Measurements from ENCODE around the gene LRP1-AS. TPM values are rescaled to one million over a fixed set of nuclear protein-coding genes. Genes with fewer than 3 reads are reported as not detected.

Gene LRP1-AS
- total and polyA plus RNA-seq, 8 donors: not detected

DNA sequence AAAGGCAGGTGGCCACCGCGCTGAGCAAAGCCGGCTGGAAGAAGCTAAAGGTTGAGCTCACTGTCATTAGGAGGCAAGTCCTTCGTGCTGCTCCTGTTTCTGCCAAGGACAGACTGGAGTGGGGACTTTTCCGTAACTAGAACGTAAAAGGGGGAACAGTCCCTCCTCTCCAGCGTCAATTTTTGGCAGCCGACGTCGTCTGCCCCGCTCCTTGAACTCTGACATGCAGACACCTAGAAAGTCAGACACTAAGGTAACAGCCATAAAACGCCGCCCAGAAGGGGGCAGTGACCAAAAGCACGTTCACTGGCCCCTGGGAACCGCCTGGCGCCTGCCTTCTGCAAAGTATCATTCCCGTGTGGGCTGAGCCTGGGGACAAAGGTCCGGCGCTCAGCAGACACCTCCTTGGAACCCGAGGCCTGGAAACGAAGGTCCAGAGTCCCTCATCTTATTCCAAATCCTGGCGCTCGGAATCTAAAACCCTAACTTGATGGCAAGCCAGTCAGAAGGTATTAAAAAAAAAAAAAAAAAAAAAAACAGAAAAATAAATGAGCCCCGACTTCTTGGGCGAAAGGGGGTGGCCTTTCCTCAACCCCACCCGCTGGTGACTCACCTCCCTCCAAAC lies 20.2 kb downstream of the LRP1-AS start:
- Histone ChIP-seq H3K27ac (peak overlapping the region; percentile 94 to 98 (median 96)), H3K9me3 (no peaks in the 10 kb centered on the region), H3K36me3 (no peaks in the 10 kb centered on the region), H3K4me1 (peaks cover 21 to 46% (median 35%) of the 10 kb centered on the region in 4 donors), H3K4me3 (peak overlapping the region; percentile 66 to 80 (median 69)), H3K27me3 (peaks cover 0 to 13% (median 0%) of the 10 kb centered on the region in 3 donors)
- TF ChIP-seq POLR2A (IDR thresholded peaks at IDR 0.05): no peak
- TF ChIP-seq, protein P1, sequence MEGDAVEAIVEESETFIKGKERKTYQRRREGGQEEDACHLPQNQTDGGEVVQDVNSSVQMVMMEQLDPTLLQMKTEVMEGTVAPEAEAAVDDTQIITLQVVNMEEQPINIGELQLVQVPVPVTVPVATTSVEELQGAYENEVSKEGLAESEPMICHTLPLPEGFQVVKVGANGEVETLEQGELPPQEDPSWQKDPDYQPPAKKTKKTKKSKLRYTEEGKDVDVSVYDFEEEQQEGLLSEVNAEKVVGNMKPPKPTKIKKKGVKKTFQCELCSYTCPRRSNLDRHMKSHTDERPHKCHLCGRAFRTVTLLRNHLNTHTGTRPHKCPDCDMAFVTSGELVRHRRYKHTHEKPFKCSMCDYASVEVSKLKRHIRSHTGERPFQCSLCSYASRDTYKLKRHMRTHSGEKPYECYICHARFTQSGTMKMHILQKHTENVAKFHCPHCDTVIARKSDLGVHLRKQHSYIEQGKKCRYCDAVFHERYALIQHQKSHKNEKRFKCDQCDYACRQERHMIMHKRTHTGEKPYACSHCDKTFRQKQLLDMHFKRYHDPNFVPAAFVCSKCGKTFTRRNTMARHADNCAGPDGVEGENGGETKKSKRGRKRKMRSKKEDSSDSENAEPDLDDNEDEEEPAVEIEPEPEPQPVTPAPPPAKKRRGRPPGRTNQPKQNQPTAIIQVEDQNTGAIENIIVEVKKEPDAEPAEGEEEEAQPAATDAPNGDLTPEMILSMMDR (IDR thresholded peaks at IDR 0.05): peak in 2 of 7 experiments; percentile 34 to 35
- TF ChIP-seq POLR2AphosphoS5 (IDR thresholded peaks at IDR 0.05): peak in 2 of 3 donors; percentile 26 to 55
- TF ChIP-seq EP300 (IDR thresholded peaks at IDR 0.05): no peak
- intact Hi-C loops (cut with DNase I; ENCODE audit: low total_unique reads): no loop called here
- 3 to 6% (median 4%) methylated on average over 22 to 26 of the region's 26 CpGs for WGBS, 5 donors
- peak; percentile 84 to 90 for DNase-seq

DNA sequence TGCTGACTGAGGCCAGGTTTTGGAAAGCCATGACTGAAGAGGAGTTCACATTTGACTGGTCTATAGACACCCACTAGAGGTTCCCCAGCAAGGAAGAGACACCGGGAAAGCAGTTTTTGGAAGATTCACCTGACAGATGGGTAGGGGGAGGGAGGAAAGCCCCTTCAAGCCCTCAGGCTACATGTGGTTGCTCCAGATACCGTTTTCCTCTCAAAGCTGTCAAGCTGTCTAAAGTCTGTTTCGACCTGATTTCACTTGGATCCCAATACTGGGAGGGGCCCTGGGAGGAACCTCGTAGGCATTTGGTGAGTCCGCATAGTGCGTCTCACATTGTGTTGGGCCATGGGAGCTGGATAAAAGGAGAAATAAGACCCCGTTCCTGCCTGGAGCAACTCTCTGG lies 20.9 kb downstream of the LRP1-AS start:
- Histone ChIP-seq H3K4me3 (peak overlapping the region in 1 of 4 donors; percentile 80), H3K36me3 (no peaks in the 10 kb centered on the region), H3K27ac (peak overlapping the region in 4 of 5 donors; percentile 94 to 98 (median 96)), H3K4me1 (peaks cover 16 to 39% (median 28%) of the 10 kb centered on the region in 4 donors), H3K9me3 (no peaks in the 10 kb centered on the region), H3K27me3 (peaks cover 0 to 13% (median 0%) of the 10 kb centered on the region in 3 donors)
- no peak for DNase-seq
- no peak for TF ChIP-seq EP300 (IDR thresholded peaks at IDR 0.05)
- 52 to 57% (median 55%) methylated on average over 7 of the region's 7 CpGs for WGBS, 5 donors
- intact Hi-C loops (cut with DNase I; ENCODE audit: low total_unique reads): no loop called here

DNA sequence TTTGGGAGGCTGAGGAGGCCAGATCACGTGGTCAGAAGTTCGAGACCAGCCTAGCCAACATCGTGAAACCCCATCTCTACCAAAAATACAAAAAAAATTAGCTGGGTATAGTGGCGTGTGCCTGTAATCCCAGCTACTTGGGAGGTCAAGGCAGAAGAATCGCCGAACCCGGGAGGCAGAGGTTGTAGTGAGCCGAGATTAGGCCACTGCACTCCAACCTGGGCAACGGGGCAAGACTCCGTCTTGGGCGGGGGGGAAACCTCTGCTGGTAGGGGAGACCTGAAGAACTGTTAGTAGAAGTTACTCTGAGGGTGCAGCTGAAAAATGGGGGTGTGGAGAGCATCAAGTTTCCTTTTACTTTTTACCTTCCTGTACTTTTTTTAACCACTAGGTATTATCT lies 21.4 kb downstream of the LRP1-AS start:
- peak overlapping the region in 1 of 5 donors; percentile 96 for H3K27ac ChIP-seq
- H3K9me3 ChIP-seq: no peaks in the 10 kb centered on the region
- H3K4me1 ChIP-seq: peaks cover 13 to 34% (median 26%) of the 10 kb centered on the region in 4 donors
- WGBS, 5 donors: 92 to 97% (median 94%) methylated on average over 11 of the region's 11 CpGs
- TF ChIP-seq, protein P1 (IDR thresholded peaks at IDR 0.05): no peak
- TF ChIP-seq EP300 (IDR thresholded peaks at IDR 0.05) (no peak), POLR2AphosphoS5 (IDR thresholded peaks at IDR 0.05) (no peak), POLR2A (IDR thresholded peaks at IDR 0.05) (no peak)
- H3K36me3 ChIP-seq: no peaks in the 10 kb centered on the region
- no peak overlapping the region for H3K4me3 ChIP-seq
- H3K27me3 ChIP-seq: peaks cover 0 to 13% (median 0%) of the 10 kb centered on the region in 3 donors
- intact Hi-C loops (cut with DNase I; ENCODE audit: low total_unique reads): no loop called here
- DNase-seq: no peak

DNA sequence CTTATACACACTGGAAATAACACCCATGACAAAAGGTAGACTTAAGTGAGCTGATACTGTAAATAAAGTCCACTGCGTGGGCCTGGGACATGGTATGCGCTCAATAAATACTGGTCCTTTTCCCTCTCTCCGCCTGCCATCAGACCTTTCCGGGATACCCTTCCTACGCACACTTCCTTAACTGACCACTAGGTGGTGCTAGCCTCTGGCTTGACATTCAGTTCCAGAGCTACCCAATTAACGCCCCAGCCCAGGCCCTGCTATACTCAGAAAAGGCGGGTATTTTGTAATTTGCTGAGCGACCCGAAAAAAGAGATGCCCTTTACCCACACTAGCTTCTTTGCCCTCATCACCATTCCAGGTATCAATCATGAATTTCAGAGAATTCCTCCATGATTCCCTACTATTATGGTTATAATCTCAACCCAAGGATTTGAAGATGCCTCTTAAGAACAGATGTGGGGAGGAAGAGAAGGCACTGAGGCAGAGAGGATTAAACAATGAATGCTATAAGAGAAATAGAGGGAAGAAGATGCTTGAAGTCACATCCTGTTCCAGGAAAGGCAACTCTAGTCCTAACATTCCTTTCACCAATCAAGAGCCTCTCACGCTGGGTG lies 23.1 kb downstream of the LRP1-AS start:
- intact Hi-C loops (cut with DNase I; ENCODE audit: low total_unique reads): loop anchor here (2.0 kb wide), 1 partner anchor 58 kb away; no protein-coding TSS in a partner anchor
- H3K9me3 ChIP-seq: no peaks in the 10 kb centered on the region
- WGBS, 5 donors: 12 to 14% (median 13%) methylated on average over 10 of the region's 10 CpGs

More for the DNA sequence above, 23.1 kb downstream of the LRP1-AS start:
- TF ChIP-seq, protein P1 (IDR thresholded peaks at IDR 0.05): peak in 6 of 7 experiments; percentile 49 to 99 (median 96)
- TF ChIP-seq POLR2A (IDR thresholded peaks at IDR 0.05) (no peak), POLR2AphosphoS5 (IDR thresholded peaks at IDR 0.05) (peak in 2 of 3 donors; percentile 10 to 70)
- DNase-seq: peak; percentile 80 to 92
- Histone ChIP-seq H3K4me3 (no peak overlapping the region), H3K27me3 (peaks cover 0 to 11% (median 0%) of the 10 kb centered on the region in 3 donors), H3K36me3 (no peaks in the 10 kb centered on the region), H3K4me1 (peaks cover 5 to 19% (median 16%) of the 10 kb centered on the region in 4 donors), H3K27ac (peak overlapping the region in 1 of 5 donors; percentile 13)

Data from stomach (tissue), 9 donors.